ENCODE measurements around the gene OTUB1.
A peak's percentile ranks its signal among the peaks of the same experiment; 100 is the strongest.

Gene OTUB1

GRCh38 chr11:64001484-64002420, 15.5 kb downstream of the OTUB1 start:
- Histone ChIP-seq H3K18ac (ENCODE audit: low read length) (peak overlapping the region; percentile 64), H3K27me3 (ENCODE audit: control insufficient read depth in 3 of 3, insufficient read depth in 3 of 3, low read depth in 1 of 3, low read length in 3 of 3) (peaks cover 0 to 45% (median 0%) of the 10 kb centered on the region in 3 experiments), H3K36me3 (replicated peaks in 1 of 2; ENCODE audit: control insufficient read depth in 2 of 2, insufficient read depth in 2 of 2, low read length in 2 of 2) (peaks cover 9 to 29% of the 10 kb centered on the region in 2 donors), H2BK120ac (ENCODE audit: low read depth, low read length) (no peak overlapping the region), H3K14ac (ENCODE audit: low read length) (no peak overlapping the region), H3K9ac (ENCODE audit: low read depth, low read length, poor library complexity) (no peak overlapping the region), H3K9me3 (replicated peaks in 1 of 2; ENCODE audit: control insufficient read depth in 2 of 2, insufficient read depth in 1 of 2, low read depth in 1 of 2, low read length in 2 of 2) (no peaks in the 10 kb centered on the region), H3K23ac (ENCODE audit: low read depth, low read length, poor library complexity) (peak overlapping the region; percentile 6), H3K79me1 (ENCODE audit: low read depth, low read length) (peaks cover 9% of the 10 kb centered on the region), H3K4me1 (ENCODE audit: control insufficient read depth in 2 of 2, insufficient read depth in 1 of 2, low read depth in 1 of 2, low read length in 2 of 2) (peaks cover 2 to 19% of the 10 kb centered on the region in 2 donors), H2BK5ac (ENCODE audit: low read length) (no peak overlapping the region), H3K4ac (ENCODE audit: low read length) (no peak overlapping the region), H2AK5ac (ENCODE audit: low read depth, low read length) (no peak overlapping the region), H2BK15ac (ENCODE audit: low read length) (no peak overlapping the region), H2BK12ac (ENCODE audit: low read length) (no peak overlapping the region), H3K4me3 (ENCODE audit: low read length in 2 of 2) (no peak overlapping the region), H4K8ac (ENCODE audit: low read depth, low read length) (no peak overlapping the region), H2AFZ (ENCODE audit: low read length) (no peak overlapping the region), H3K27ac (replicated peaks; ENCODE audit: low read length) (no peak overlapping the region), H4K91ac (ENCODE audit: low read depth, low read length, poor library complexity) (no peak overlapping the region), H3K4me2 (ENCODE audit: insufficient read depth, low read length, poor library complexity, severe bottlenecking) (no peak overlapping the region)
- no peak for DNase-seq (ENCODE audit: low spot score)
- no CpG with 5 or more reads among the region's 23 CpGs for WGBS, 2 donors (ENCODE audit: extremely low coverage in 2 of 2, insufficient read length in 2 of 2, insufficient replicate concordance in 1 of 2)

- Histone ChIP-seq H3K9me3 (replicated peaks in 1 of 2; ENCODE audit: control insufficient read depth in 2 of 2, insufficient read depth in 1 of 2, low read depth in 1 of 2, low read length in 2 of 2) (no peaks in the 10 kb centered on the region), H3K4me3 (ENCODE audit: low read length in 2 of 2) (no peak overlapping the region), H3K14ac (ENCODE audit: low read length) (peak overlapping the region; percentile 94), H3K4me1 (ENCODE audit: control insufficient read depth in 2 of 2, insufficient read depth in 1 of 2, low read depth in 1 of 2, low read length in 2 of 2) (peaks cover 12 to 20% of the 10 kb centered on the region in 2 donors), H2BK120ac (ENCODE audit: low read depth, low read length) (no peak overlapping the region), H3K27ac (replicated peaks; ENCODE audit: low read length) (no peak overlapping the region), H3K18ac (ENCODE audit: low read length) (peak overlapping the region; percentile 74), H3K9ac (ENCODE audit: low read depth, low read length, poor library complexity) (peak overlapping the region; percentile 50), H3K4ac (ENCODE audit: low read length) (no peak overlapping the region), H3K23ac (ENCODE audit: low read depth, low read length, poor library complexity) (peak overlapping the region; percentile 68), H3K4me2 (ENCODE audit: insufficient read depth, low read length, poor library complexity, severe bottlenecking) (no peak overlapping the region), H2BK15ac (ENCODE audit: low read length) (no peak overlapping the region), H2AFZ (ENCODE audit: low read length) (no peak overlapping the region), H2BK5ac (ENCODE audit: low read length) (no peak overlapping the region), H4K91ac (ENCODE audit: low read depth, low read length, poor library complexity) (no peak overlapping the region), H4K8ac (ENCODE audit: low read depth, low read length) (no peak overlapping the region), H2AK5ac (ENCODE audit: low read depth, low read length) (peak overlapping the region; percentile 32), H3K36me3 (replicated peaks in 1 of 2; ENCODE audit: control insufficient read depth in 2 of 2, insufficient read depth in 2 of 2, low read length in 2 of 2) (peaks cover 0 to 11% of the 10 kb centered on the region in 2 donors), H3K79me1 (ENCODE audit: low read depth, low read length) (peaks cover 7% of the 10 kb centered on the region), H2BK12ac (ENCODE audit: low read length) (peak overlapping the region; percentile 75), H3K27me3 (ENCODE audit: control insufficient read depth in 3 of 3, insufficient read depth in 3 of 3, low read depth in 1 of 3, low read length in 3 of 3) (peaks cover 0 to 66% (median 0%) of the 10 kb centered on the region in 3 experiments)
- no CpG with 5 or more reads among the region's 23 CpGs for WGBS, 2 donors (ENCODE audit: extremely low coverage in 2 of 2, insufficient read length in 2 of 2, insufficient replicate concordance in 1 of 2)
- DNase-seq (ENCODE audit: low spot score) = no peak
Measured at GRCh38 chr11:64003807-64004589, 17.8 kb downstream of the OTUB1 start.

GRCh38 chr11:64004590-64004984, 18.3 kb downstream of the OTUB1 start:
- H3K18ac ChIP-seq (ENCODE audit: low read length) = no peak overlapping the region
- no peak overlapping the region for H2AK5ac ChIP-seq (ENCODE audit: low read depth, low read length)
- H2BK12ac ChIP-seq (ENCODE audit: low read length) = no peak overlapping the region
- WGBS, 2 donors (ENCODE audit: extremely low coverage in 2 of 2, insufficient read length in 2 of 2, insufficient replicate concordance in 1 of 2) = no CpG with 5 or more reads among the region's 4 CpGs
- no peak overlapping the region for H3K23ac ChIP-seq (ENCODE audit: low read depth, low read length, poor library complexity)
- H2BK5ac ChIP-seq (ENCODE audit: low read length) = no peak overlapping the region
- no peak overlapping the region for H4K8ac ChIP-seq (ENCODE audit: low read depth, low read length)
- no peak overlapping the region for H2AFZ ChIP-seq (ENCODE audit: low read length)
- H3K4me1 ChIP-seq (ENCODE audit: control insufficient read depth in 2 of 2, insufficient read depth in 1 of 2, low read depth in 1 of 2, low read length in 2 of 2) = peaks cover 12 to 17% of the 10 kb centered on the region in 2 donors
- no peak for DNase-seq (ENCODE audit: low spot score)
- H2BK120ac ChIP-seq (ENCODE audit: low read depth, low read length) = no peak overlapping the region
- H3K4me2 ChIP-seq (ENCODE audit: insufficient read depth, low read length, poor library complexity, severe bottlenecking) = no peak overlapping the region
- no peak overlapping the region for H3K4ac ChIP-seq (ENCODE audit: low read length)
- H3K27ac ChIP-seq (replicated peaks; ENCODE audit: low read length) = no peak overlapping the region
- no peak overlapping the region for H3K9ac ChIP-seq (ENCODE audit: low read depth, low read length, poor library complexity)
- peaks cover 6% of the 10 kb centered on the region for H3K79me1 ChIP-seq (ENCODE audit: low read depth, low read length)
- no peak overlapping the region for H2BK15ac ChIP-seq (ENCODE audit: low read length)
- no peaks in the 10 kb centered on the region for H3K9me3 ChIP-seq (replicated peaks in 1 of 2; ENCODE audit: control insufficient read depth in 2 of 2, insufficient read depth in 1 of 2, low read depth in 1 of 2, low read length in 2 of 2)
- H3K27me3 ChIP-seq (ENCODE audit: control insufficient read depth in 3 of 3, insufficient read depth in 3 of 3, low read depth in 1 of 3, low read length in 3 of 3) = peaks cover 0 to 66% (median 0%) of the 10 kb centered on the region in 3 experiments
- no peak overlapping the region for H3K4me3 ChIP-seq (ENCODE audit: low read length in 2 of 2)
- no peak overlapping the region for H4K91ac ChIP-seq (ENCODE audit: low read depth, low read length, poor library complexity)
- no peak overlapping the region for H3K14ac ChIP-seq (ENCODE audit: low read length)
- peaks cover 0 to 11% of the 10 kb centered on the region in 2 donors for H3K36me3 ChIP-seq (replicated peaks in 1 of 2; ENCODE audit: control insufficient read depth in 2 of 2, insufficient read depth in 2 of 2, low read length in 2 of 2)
